Kidney (tissue), 14 donors: ENCODE measurements around the gene SFSWAP. TPM values are rescaled to one million over a fixed set of nuclear protein-coding genes. Genes with fewer than 3 reads are reported as not detected.

ENCODE experiments used
- DNase-seq, 5 donors: peaks; one replicate each; pipeline ENCODE4 v3.0.0-alpha.2; 2013 to 2020
- FAIRE-seq: peaks from 2 replicates; lab custom pipeline; 2012; peaks lifted over from hg19 to GRCh38; lab: Jason Lieb, UNC
- H3K27ac ChIP-seq, 2 donors: one replicate each; pipeline ENCODE4 v1.7.0; 2013; ENCODE audit warnings: low read depth in 2 of 2, low read length in 2 of 2, inconsistent platforms in 1 of 2
- H3K27me3 ChIP-seq: one replicate; pipeline ENCODE4 v1.7.1; 2013; ENCODE audit warnings: low read length, inconsistent platforms; ENCODE audit not compliant: control insufficient read depth, insufficient read depth
- H3K36me3 ChIP-seq, 3 donors: one replicate each; pipeline versions ENCODE4 v1.7.0 to v1.7.1; 2013; ENCODE audit warnings: low read length in 3 of 3, control low read depth in 1 of 3, inconsistent platforms in 1 of 3; ENCODE audit not compliant: insufficient read depth in 3 of 3, control insufficient read depth in 2 of 3
- H3K4me1 ChIP-seq, 3 donors: one replicate each; pipeline versions ENCODE4 v1.7.0 to v1.7.1; 2013; ENCODE audit warnings: low read length in 3 of 3, inconsistent platforms in 1 of 3, low read depth in 1 of 3; ENCODE audit not compliant: control insufficient read depth in 2 of 3, insufficient read depth in 2 of 3
- H3K4me3 ChIP-seq, 3 donors: one replicate each; pipeline versions ENCODE4 v1.7.0 to v1.8.1; 2013; ENCODE audit warnings: low read length in 3 of 3, control low read depth in 1 of 3, inconsistent platforms in 1 of 3
- H3K9ac ChIP-seq, 3 donors: one replicate each; pipeline versions ENCODE4 v1.7.0 to v1.7.1; 2013; ENCODE audit warnings: low read length in 3 of 3, control low read depth in 1 of 3, inconsistent platforms in 1 of 3
- H3K9me3 ChIP-seq, 3 donors: one replicate each; pipeline versions ENCODE4 v1.7.0 to v1.7.1; 2013; ENCODE audit warnings: low read length in 3 of 3, control low read depth in 1 of 3, inconsistent platforms in 1 of 3; ENCODE audit not compliant: control insufficient read depth in 2 of 3, insufficient read depth in 1 of 3
- intact Hi-C: fragments of 100-400 bp; cut with DNase I; formaldehyde crosslinking; loops from one replicate; pipeline ENCODE4 v1.11.1; 2022
- polyA plus RNA-seq: library from polyadenylated mRNA; stranded (reverse); fragments of 350-450 nt; fragmentation: Illumina TruSeq; extraction: RNeasy Lipid Tissue Mini Kit (QIAGEN cat#74804); gene quantifications from one replicate; pipeline ENCODE4 v1.2.3, GENCODE V29; 2014; ENCODE audit warnings: low read depth, low replicate concordance; ENCODE audit not compliant: insufficient read depth
- total RNA-seq: library from RNA; stranded (reverse); fragmentation: NEBNext Ultra II Directional; extraction: Animal tissue kit (Norgen Biotek cat#: 25700); gene quantifications from one replicate; pipeline ENCODE4 v1.2.1, GENCODE V29; 2021
- TF ChIP-seq, protein P1 (sequence below): IDR thresholded peaks from 3 replicates; pipeline ENCODE4 v1.5.1; 2012; ENCODE audit warnings: mild to moderate bottlenecking, moderate library complexity, borderline replicate concordance; ENCODE audit not compliant: insufficient read depth; ENCODE audit errors: extremely low read depth
- donor health status: control.
- donor health status: control.
- donor health status: control.
- donor health status: control.
- donor health status: control.
- donor health status: DM: yes; HTN: yes; CAD: no.
- donor health status: Normal renal cell carcinoma (clear cell type).

The SFSWAP gene
- total and polyA plus RNA-seq, 2 donors from 2014 or later = 13.9 to 46.2 TPM

DNA sequence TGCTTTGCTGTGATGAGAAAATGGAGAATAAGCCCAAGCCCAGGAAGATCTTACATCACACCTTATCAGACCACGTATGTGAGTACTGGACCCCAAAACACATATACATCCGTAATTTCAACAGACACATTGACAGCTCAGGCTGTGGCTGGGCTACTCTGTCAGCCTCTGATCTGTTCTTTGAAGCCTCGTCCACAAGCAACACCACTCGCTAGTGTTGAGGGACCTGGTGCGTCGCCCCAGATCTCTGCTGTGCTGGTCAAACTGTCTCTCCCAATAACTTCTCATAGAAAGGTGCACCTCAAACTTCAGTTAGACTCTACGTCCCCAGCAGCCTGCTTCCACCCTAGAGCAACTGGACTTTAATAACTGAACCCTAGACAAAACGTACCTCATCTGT is 10.6 kb upstream of the SFSWAP start:
- TF ChIP-seq, protein P1, sequence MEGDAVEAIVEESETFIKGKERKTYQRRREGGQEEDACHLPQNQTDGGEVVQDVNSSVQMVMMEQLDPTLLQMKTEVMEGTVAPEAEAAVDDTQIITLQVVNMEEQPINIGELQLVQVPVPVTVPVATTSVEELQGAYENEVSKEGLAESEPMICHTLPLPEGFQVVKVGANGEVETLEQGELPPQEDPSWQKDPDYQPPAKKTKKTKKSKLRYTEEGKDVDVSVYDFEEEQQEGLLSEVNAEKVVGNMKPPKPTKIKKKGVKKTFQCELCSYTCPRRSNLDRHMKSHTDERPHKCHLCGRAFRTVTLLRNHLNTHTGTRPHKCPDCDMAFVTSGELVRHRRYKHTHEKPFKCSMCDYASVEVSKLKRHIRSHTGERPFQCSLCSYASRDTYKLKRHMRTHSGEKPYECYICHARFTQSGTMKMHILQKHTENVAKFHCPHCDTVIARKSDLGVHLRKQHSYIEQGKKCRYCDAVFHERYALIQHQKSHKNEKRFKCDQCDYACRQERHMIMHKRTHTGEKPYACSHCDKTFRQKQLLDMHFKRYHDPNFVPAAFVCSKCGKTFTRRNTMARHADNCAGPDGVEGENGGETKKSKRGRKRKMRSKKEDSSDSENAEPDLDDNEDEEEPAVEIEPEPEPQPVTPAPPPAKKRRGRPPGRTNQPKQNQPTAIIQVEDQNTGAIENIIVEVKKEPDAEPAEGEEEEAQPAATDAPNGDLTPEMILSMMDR = no peak
- no peak overlapping the region for H3K9ac ChIP-seq
- H3K27ac ChIP-seq = no peak overlapping the region
- intact Hi-C loops = no loop called here
- no peaks in the 10 kb centered on the region for H3K4me1 ChIP-seq
- peaks cover 0 to 20% (median 3%) of the 10 kb centered on the region in 3 donors for H3K9me3 ChIP-seq
- DNase-seq (no peak), FAIRE-seq (no peak)
- H3K27me3 ChIP-seq = no peaks in the 10 kb centered on the region
- no peak overlapping the region for H3K4me3 ChIP-seq
- H3K36me3 ChIP-seq = no peaks in the 10 kb centered on the region

DNA sequence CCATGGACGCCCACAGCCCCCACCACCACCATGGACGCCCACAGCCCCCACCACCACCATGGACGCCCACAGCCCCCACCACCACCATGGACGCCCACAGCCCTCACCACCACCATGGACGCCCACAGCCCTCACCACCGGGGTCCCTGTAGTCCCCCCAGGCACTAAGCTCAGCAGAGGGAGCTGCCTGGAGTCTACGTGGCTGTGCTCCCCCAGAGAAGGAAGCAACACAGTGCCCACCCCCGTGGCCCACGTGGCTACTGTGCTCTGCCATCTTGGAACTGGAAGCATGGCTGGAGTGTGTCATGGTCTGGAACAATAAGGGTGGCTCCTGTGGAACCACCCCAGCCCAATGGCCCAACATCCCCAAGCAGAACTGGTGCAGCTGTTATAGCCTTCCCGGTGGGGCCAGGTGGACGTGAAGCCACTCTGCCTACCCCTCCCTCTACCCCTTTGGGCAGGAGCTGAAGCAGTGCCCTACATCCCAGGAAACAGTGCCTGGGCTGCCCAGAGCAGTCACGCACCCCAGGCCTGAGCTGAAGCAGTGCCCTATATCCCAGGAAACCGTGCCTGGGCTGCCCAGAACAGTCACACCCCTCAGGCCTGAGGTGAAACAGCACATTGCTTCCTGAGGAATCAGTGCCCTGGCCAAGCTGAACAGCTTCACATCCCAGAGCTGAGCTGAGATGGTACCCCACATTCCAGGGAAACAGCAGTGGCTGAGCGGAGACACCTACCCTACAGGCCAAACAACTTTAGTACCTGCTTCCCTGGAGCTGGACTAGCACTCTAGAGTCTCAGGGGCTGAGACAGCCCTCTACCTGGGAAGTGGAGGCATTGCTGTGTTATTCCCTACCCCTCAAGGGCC is 9.0 kb upstream of the SFSWAP start:
- peaks cover 0 to 20% (median 3%) of the 10 kb centered on the region in 3 donors for H3K9me3 ChIP-seq
- no peaks in the 10 kb centered on the region for H3K27me3 ChIP-seq
- no peak for FAIRE-seq
- no peak overlapping the region for H3K9ac ChIP-seq
- intact Hi-C loops = no loop called here
- no peaks in the 10 kb centered on the region for H3K36me3 ChIP-seq
- H3K27ac ChIP-seq = no peak overlapping the region
- no peak for DNase-seq
- H3K4me1 ChIP-seq = no peaks in the 10 kb centered on the region
- TF ChIP-seq, protein P1 = no peak
- H3K4me3 ChIP-seq = no peak overlapping the region

DNA sequence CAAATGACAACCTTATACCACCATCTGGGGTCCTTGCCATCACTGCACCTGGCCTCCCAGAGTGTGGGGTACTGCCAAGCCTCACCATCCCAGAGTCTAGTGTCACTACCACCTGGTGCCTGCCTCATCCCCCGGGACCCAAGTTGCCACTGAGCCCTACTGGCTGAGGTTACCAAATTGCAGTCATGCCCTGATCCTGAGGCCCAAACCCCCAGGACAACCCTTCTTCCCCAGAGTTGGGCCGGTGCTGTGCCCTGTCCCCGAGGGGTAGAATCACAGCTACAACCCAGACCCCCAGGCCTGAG is 8.4 kb upstream of the SFSWAP start:
- TF ChIP-seq, protein P1 = no peak
- no peaks in the 10 kb centered on the region for H3K4me1 ChIP-seq
- FAIRE-seq = no peak
- H3K36me3 ChIP-seq = no peaks in the 10 kb centered on the region
- no peak overlapping the region for H3K4me3 ChIP-seq
- DNase-seq = no peak
- no peak overlapping the region for H3K27ac ChIP-seq
- H3K27me3 ChIP-seq = no peaks in the 10 kb centered on the region
- peaks cover 0 to 20% (median 3%) of the 10 kb centered on the region in 3 donors for H3K9me3 ChIP-seq
- intact Hi-C loops = no loop called here
- no peak overlapping the region for H3K9ac ChIP-seq
